ENCODE data around the gene CNKSR1. TPM values are rescaled to one million over a fixed set of nuclear protein-coding genes. Genes with fewer than 3 reads are reported as not detected.
A peak's percentile ranks its signal among the peaks of the same experiment; 100 is the strongest.

The CNKSR1 gene
- total RNA-seq, 1 donor from 2014 or later = 50.2 TPM

GRCh38 chr1:26162220-26162709 is 15.0 kb upstream of the CNKSR1 start:
- TF ChIP-seq, protein P1, sequence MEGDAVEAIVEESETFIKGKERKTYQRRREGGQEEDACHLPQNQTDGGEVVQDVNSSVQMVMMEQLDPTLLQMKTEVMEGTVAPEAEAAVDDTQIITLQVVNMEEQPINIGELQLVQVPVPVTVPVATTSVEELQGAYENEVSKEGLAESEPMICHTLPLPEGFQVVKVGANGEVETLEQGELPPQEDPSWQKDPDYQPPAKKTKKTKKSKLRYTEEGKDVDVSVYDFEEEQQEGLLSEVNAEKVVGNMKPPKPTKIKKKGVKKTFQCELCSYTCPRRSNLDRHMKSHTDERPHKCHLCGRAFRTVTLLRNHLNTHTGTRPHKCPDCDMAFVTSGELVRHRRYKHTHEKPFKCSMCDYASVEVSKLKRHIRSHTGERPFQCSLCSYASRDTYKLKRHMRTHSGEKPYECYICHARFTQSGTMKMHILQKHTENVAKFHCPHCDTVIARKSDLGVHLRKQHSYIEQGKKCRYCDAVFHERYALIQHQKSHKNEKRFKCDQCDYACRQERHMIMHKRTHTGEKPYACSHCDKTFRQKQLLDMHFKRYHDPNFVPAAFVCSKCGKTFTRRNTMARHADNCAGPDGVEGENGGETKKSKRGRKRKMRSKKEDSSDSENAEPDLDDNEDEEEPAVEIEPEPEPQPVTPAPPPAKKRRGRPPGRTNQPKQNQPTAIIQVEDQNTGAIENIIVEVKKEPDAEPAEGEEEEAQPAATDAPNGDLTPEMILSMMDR (IDR thresholded peaks at IDR 0.05; ENCODE audit: unreplicated experiment) = no peak
- Mint-ChIP-seq H3K9me3 (no peaks in the 10 kb centered on the region), H3K4me1 (peaks cover 34% of the 10 kb centered on the region), H3K27ac (peak overlapping the region; percentile 83), H3K27me3 (ENCODE audit: low read depth) (peaks cover 6% of the 10 kb centered on the region), H3K36me3 (no peaks in the 10 kb centered on the region), H3K4me3 (peak overlapping the region; percentile 65)
- no peak for DNase-seq (ENCODE audit: low spot score in 2 of 2, unreplicated experiment in 2 of 2)

DNA sequence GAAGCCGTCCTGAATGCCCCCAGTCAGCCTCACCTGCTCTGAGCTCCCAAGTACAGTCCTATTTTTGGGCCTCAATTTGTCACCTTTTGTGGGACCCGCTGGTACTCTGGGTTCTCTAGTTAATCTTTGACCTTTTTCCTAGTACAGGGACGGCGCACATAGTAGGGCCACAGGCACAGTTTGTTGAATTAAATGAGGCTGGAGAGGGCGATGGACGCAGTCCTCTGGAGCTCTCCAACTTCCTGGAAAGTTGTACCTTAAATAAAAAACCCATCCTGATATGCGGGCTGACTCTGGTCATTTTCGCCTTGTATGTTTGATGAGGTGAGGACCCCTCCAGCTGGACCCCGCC is 13.6 kb upstream of the CNKSR1 start:
- DNase-seq (ENCODE audit: low spot score in 2 of 2, unreplicated experiment in 2 of 2) = no peak
- Mint-ChIP-seq H3K27ac (no peak overlapping the region), H3K4me3 (peak overlapping the region; percentile 30), H3K9me3 (no peaks in the 10 kb centered on the region), H3K27me3 (ENCODE audit: low read depth) (peaks cover 6% of the 10 kb centered on the region), H3K36me3 (no peaks in the 10 kb centered on the region), H3K4me1 (peaks cover 30% of the 10 kb centered on the region)
- TF ChIP-seq, protein P1 (IDR thresholded peaks at IDR 0.05; ENCODE audit: unreplicated experiment) = no peak

- TF ChIP-seq, protein P1 (IDR thresholded peaks at IDR 0.05; ENCODE audit: unreplicated experiment) = peak; percentile 34
- Mint-ChIP-seq H3K4me1 (peaks cover 31% of the 10 kb centered on the region), H3K4me3 (peak overlapping the region; percentile 66), H3K36me3 (no peaks in the 10 kb centered on the region), H3K27me3 (ENCODE audit: low read depth) (peaks cover 6% of the 10 kb centered on the region), H3K27ac (peak overlapping the region; percentile 47), H3K9me3 (no peaks in the 10 kb centered on the region)
- peak; percentile 62 to 77 for DNase-seq (ENCODE audit: low spot score in 2 of 2, unreplicated experiment in 2 of 2)
Measured at GRCh38 chr1:26164036-26164860, 13.0 kb upstream of the CNKSR1 start.

DNA sequence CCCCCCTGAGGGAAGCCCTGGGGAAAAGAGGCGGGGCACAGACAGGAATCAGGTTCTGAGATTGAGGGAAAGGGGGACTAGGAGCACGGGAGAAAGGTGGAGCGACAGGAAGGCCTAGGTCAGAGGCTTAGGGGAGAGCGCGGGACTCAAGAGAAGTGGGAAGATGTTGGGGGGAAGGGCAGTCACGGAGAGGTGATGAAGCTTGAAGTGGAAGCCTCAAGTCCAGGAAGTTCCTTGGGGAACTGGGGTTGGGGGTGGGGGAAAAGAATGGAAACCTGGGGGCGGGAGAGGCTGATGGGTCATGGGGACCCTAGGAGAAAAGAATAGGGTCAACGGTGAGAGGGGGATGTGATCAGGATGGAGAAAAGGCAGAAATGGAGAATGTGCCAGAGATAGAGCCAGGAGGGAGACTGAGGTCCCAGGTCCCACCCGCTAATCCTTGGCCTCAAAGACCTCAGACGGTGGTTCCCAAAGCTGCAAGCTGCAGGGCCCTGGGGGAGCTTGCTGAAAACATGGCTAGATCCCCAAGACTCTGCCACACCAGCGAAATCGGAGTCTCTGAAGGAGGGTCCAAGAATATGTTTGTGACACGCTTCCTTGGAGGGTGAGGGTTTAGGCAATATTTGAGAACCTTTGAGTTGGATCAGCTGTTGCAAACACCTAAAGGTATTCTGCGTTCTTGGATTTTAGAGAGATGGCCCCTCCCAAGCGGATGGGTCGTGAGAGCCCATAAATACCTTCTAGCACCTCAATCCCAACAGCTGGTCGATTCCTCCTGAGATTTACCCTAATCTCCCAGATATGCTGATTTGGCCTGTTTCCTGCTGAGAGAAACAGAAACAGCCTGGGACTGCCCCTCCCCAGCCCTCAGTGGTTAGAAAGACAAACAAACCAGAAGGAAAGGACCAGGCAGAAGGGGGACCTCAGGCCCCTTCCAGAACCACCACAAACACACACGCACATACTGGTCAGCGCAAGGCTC is 12.1 kb upstream of the CNKSR1 start:
- TF ChIP-seq, protein P1 (IDR thresholded peaks at IDR 0.05; ENCODE audit: unreplicated experiment) = no peak
- Mint-ChIP-seq H3K4me1 (peaks cover 29% of the 10 kb centered on the region), H3K27me3 (ENCODE audit: low read depth) (peaks cover 6% of the 10 kb centered on the region)

GRCh38 chr1:26166719-26167281 is 10.5 kb upstream of the CNKSR1 start:
- Mint-ChIP-seq H3K4me1 (peaks cover 34% of the 10 kb centered on the region), H3K36me3 (no peaks in the 10 kb centered on the region), H3K9me3 (no peaks in the 10 kb centered on the region), H3K27me3 (ENCODE audit: low read depth) (peaks cover 4% of the 10 kb centered on the region), H3K27ac (no peak overlapping the region), H3K4me3 (no peak overlapping the region)
- TF ChIP-seq, protein P1 (IDR thresholded peaks at IDR 0.05; ENCODE audit: unreplicated experiment) = no peak
- DNase-seq (ENCODE audit: low spot score in 2 of 2, unreplicated experiment in 2 of 2) = no peak

More for the DNA sequence above, 12.1 kb upstream of the CNKSR1 start:
- H3K4me3 Mint-ChIP-seq = peak overlapping the region; percentile 66
- no peak for DNase-seq (ENCODE audit: low spot score in 2 of 2, unreplicated experiment in 2 of 2)
- H3K36me3 Mint-ChIP-seq = no peaks in the 10 kb centered on the region
- H3K27ac Mint-ChIP-seq = peak overlapping the region; percentile 47
- H3K9me3 Mint-ChIP-seq = no peaks in the 10 kb centered on the region
